ENCODE measurements around the gene RTEL1.

- TF ChIP-seq EZH2 (IDR thresholded peaks at IDR 0.05; ENCODE audit: low read length, missing control alignments) (no peak), CTCF (conservative IDR thresholded peaks at IDR 0.05 in 1 of 2, IDR thresholded peaks at IDR 0.05 in 1 of 2; ENCODE audit: low read depth in 1 of 2, low read length in 2 of 2) (no peak)
Observed at GRCh38 chr20:63688228-63689045, 30.3 kb downstream of the RTEL1 start.

All from fibroblast of lung (primary cell).